Liver (tissue), 3 donors: ENCODE data around the gene DAD1.

Experiments used
- FOXA1 ChIP-seq: IDR thresholded peaks from 2 replicates; pipeline ENCODE4 v1.6.1; 2016; ENCODE audit warnings: antibody characterized with exemption
- GABPA ChIP-seq, 2 donors: IDR thresholded peaks in 1 of 2; conservative IDR thresholded peaks in 1 of 2; 2 replicates each; pipeline ENCODE4 v1.6.1; 2016; ENCODE audit warnings: antibody characterized with exemption in 2 of 2, mild to moderate bottlenecking in 1 of 2, moderate library complexity in 1 of 2
- RAD21 ChIP-seq, 2 donors: IDR thresholded peaks; 2 replicates each; pipeline ENCODE4 v1.6.1; 2016; ENCODE audit warnings: antibody characterized with exemption in 2 of 2, mild to moderate bottlenecking in 2 of 2
- RXRA ChIP-seq, 2 donors: IDR thresholded peaks; 2 replicates each; pipeline ENCODE4 v1.6.1; 2017 to 2018; ENCODE audit warnings: antibody characterized with exemption in 2 of 2, mild to moderate bottlenecking in 1 of 2
- SP1 ChIP-seq: IDR thresholded peaks from 2 replicates; pipeline ENCODE4 v1.6.1; 2018; ENCODE audit warnings: antibody characterized with exemption, mild to moderate bottlenecking
- TAF1 ChIP-seq: conservative IDR thresholded peaks from 2 replicates; pipeline ENCODE4 v1.6.1; 2016; ENCODE audit warnings: antibody characterized with exemption, mild to moderate bottlenecking
- YY1 ChIP-seq: IDR thresholded peaks from 2 replicates; pipeline ENCODE4 v1.6.1; 2016; ENCODE audit warnings: antibody characterized with exemption, mild to moderate bottlenecking
- TF ChIP-seq, protein P1 (sequence below): fragments of 150-350 bp; IDR thresholded peaks from 2 replicates; pipeline ENCODE4 v1.5.1; 2017; ENCODE audit warnings: improper control_type of control experiment, low read depth, low read length; ENCODE audit not compliant: missing input control
- TF ChIP-seq, protein P2 (sequence below): IDR thresholded peaks from 2 replicates; pipeline ENCODE4 v1.6.1; 2016; ENCODE audit warnings: antibody characterized with exemption, mild to moderate bottlenecking
- TF ChIP-seq, protein P3 (sequence below): IDR thresholded peaks from 2 replicates; pipeline ENCODE4 v1.6.1; 2016; ENCODE audit warnings: antibody characterized with exemption
- donor health status: healthy.
- donor health status: healthy.

DNA sequence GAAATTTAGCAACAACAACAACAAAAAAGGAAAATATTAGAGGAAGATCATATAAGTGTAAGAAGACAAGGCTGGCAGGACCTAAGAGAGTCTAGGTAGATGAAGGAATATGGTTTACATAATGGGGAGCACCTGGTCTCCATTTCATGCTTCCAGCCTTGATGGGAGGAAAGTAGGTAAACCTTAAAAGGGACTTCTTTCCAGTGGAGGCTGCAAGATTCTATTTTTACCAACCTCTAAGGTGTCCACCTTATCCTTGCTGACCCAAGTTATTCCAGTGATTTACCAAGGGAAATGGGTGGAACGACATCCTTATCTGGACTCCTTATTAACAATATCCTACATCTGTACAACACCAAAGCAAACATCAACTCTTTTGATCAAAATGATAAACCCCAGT is 30.0 kb downstream of the DAD1 start:
- TF ChIP-seq, protein P1, sequence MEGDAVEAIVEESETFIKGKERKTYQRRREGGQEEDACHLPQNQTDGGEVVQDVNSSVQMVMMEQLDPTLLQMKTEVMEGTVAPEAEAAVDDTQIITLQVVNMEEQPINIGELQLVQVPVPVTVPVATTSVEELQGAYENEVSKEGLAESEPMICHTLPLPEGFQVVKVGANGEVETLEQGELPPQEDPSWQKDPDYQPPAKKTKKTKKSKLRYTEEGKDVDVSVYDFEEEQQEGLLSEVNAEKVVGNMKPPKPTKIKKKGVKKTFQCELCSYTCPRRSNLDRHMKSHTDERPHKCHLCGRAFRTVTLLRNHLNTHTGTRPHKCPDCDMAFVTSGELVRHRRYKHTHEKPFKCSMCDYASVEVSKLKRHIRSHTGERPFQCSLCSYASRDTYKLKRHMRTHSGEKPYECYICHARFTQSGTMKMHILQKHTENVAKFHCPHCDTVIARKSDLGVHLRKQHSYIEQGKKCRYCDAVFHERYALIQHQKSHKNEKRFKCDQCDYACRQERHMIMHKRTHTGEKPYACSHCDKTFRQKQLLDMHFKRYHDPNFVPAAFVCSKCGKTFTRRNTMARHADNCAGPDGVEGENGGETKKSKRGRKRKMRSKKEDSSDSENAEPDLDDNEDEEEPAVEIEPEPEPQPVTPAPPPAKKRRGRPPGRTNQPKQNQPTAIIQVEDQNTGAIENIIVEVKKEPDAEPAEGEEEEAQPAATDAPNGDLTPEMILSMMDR: no peak
- TF ChIP-seq SP1 (no peak), YY1 (no peak), RAD21 (IDR thresholded peaks at IDR 0.05) (no peak), TAF1 (no peak), RXRA (IDR thresholded peaks at IDR 0.05) (no peak), GABPA (IDR thresholded peaks at IDR 0.05 in 1 of 2, conservative IDR thresholded peaks at IDR 0.05 in 1 of 2) (no peak), FOXA1 (no peak)
- TF ChIP-seq, protein P2, sequence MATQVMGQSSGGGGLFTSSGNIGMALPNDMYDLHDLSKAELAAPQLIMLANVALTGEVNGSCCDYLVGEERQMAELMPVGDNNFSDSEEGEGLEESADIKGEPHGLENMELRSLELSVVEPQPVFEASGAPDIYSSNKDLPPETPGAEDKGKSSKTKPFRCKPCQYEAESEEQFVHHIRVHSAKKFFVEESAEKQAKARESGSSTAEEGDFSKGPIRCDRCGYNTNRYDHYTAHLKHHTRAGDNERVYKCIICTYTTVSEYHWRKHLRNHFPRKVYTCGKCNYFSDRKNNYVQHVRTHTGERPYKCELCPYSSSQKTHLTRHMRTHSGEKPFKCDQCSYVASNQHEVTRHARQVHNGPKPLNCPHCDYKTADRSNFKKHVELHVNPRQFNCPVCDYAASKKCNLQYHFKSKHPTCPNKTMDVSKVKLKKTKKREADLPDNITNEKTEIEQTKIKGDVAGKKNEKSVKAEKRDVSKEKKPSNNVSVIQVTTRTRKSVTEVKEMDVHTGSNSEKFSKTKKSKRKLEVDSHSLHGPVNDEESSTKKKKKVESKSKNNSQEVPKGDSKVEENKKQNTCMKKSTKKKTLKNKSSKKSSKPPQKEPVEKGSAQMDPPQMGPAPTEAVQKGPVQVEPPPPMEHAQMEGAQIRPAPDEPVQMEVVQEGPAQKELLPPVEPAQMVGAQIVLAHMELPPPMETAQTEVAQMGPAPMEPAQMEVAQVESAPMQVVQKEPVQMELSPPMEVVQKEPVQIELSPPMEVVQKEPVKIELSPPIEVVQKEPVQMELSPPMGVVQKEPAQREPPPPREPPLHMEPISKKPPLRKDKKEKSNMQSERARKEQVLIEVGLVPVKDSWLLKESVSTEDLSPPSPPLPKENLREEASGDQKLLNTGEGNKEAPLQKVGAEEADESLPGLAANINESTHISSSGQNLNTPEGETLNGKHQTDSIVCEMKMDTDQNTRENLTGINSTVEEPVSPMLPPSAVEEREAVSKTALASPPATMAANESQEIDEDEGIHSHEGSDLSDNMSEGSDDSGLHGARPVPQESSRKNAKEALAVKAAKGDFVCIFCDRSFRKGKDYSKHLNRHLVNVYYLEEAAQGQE: no peak
- TF ChIP-seq, protein P3, sequence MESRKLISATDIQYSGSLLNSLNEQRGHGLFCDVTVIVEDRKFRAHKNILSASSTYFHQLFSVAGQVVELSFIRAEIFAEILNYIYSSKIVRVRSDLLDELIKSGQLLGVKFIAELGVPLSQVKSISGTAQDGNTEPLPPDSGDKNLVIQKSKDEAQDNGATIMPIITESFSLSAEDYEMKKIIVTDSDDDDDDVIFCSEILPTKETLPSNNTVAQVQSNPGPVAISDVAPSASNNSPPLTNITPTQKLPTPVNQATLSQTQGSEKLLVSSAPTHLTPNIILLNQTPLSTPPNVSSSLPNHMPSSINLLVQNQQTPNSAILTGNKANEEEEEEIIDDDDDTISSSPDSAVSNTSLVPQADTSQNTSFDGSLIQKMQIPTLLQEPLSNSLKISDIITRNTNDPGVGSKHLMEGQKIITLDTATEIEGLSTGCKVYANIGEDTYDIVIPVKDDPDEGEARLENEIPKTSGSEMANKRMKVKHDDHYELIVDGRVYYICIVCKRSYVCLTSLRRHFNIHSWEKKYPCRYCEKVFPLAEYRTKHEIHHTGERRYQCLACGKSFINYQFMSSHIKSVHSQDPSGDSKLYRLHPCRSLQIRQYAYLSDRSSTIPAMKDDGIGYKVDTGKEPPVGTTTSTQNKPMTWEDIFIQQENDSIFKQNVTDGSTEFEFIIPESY: no peak
